ENCODE measurements around the gene PSMB5. TPM values are rescaled to one million over a fixed set of nuclear protein-coding genes. Genes with fewer than 3 reads are reported as not detected.

Gene PSMB5
- total and polyA plus RNA-seq, 2 donors: 71.0 to 93.4 TPM

DNA sequence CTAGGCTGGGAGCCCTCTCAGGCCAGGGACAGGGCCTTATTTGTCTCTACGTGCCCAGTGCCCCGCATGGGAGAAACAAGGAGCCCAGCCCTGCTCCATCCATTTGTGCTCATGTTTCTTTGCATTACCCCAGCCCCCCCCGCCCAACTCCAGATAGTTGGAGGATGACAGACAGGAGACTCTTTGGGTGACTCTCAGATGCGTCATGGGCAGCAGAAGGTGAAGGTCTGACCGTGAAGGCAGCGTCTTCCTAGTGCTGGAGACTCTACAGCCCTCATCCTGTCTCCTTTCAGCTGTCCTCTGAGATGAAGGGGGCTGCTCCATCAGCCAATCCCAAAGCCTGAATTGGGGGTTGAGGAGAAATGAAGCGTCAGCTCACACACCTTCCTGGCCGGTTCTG lies 7.0 kb upstream of the PSMB5 start:
- DNase-seq (ENCODE audit: low read depth in 6 of 9, low spot score in 9 of 9): no peak
- Histone ChIP-seq H3K9me3 (ENCODE audit: control insufficient read depth in 2 of 2, insufficient read depth in 1 of 2, low read length in 1 of 2) (no peaks in the 10 kb centered on the region), H3K27me3 (ENCODE audit: control insufficient read depth in 2 of 2, insufficient read depth in 1 of 2, low read length in 1 of 2) (no peaks in the 10 kb centered on the region), H3K4me3 (ENCODE audit: low read length in 2 of 2) (no peak overlapping the region), H3K4me1 (ENCODE audit: control insufficient read depth in 2 of 2, insufficient read depth in 2 of 2, low read length in 2 of 2) (no peaks in the 10 kb centered on the region), H3K36me3 (ENCODE audit: control insufficient read depth in 2 of 2, insufficient read depth in 2 of 2, low read length in 1 of 2) (no peaks in the 10 kb centered on the region), H3K27ac (ENCODE audit: low read depth in 1 of 2, low read length in 1 of 2) (peak overlapping the region in 1 of 2 donors; percentile 7)
- 88% methylated on average over 8 of the region's 8 CpGs for WGBS

DNA sequence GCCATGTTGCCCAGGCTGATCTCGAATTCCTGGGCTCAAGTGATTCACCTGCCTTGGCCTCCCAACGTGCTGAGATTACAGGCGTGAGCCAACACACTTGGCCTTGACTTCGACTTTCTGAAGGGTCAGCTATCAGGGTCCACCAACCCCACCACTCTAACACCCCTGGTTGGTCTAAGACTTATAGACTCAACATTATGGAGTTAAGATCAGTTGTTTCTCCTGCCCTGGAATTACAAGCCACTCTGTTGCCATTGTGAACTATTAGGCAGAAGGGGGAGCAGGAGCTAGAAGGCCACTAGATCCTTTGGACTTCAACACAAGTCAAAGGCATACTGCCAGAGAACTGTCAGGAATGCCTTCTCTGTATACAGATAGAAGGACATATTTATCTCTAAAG lies 5.4 kb upstream of the PSMB5 start:
- Histone ChIP-seq H3K36me3 (ENCODE audit: control insufficient read depth in 2 of 2, insufficient read depth in 2 of 2, low read length in 1 of 2) (no peaks in the 10 kb centered on the region), H3K4me3 (ENCODE audit: low read length in 2 of 2) (no peak overlapping the region), H3K4me1 (ENCODE audit: control insufficient read depth in 2 of 2, insufficient read depth in 2 of 2, low read length in 2 of 2) (peaks cover 0 to 1% of the 10 kb centered on the region in 2 donors), H3K9me3 (ENCODE audit: control insufficient read depth in 2 of 2, insufficient read depth in 1 of 2, low read length in 1 of 2) (no peaks in the 10 kb centered on the region), H3K27ac (ENCODE audit: low read depth in 1 of 2, low read length in 1 of 2) (no peak overlapping the region), H3K27me3 (ENCODE audit: control insufficient read depth in 2 of 2, insufficient read depth in 1 of 2, low read length in 1 of 2) (no peaks in the 10 kb centered on the region)
- 97% methylated on average over 4 of the region's 4 CpGs for WGBS
- DNase-seq (ENCODE audit: low read depth in 6 of 9, low spot score in 9 of 9): no peak

DNA sequence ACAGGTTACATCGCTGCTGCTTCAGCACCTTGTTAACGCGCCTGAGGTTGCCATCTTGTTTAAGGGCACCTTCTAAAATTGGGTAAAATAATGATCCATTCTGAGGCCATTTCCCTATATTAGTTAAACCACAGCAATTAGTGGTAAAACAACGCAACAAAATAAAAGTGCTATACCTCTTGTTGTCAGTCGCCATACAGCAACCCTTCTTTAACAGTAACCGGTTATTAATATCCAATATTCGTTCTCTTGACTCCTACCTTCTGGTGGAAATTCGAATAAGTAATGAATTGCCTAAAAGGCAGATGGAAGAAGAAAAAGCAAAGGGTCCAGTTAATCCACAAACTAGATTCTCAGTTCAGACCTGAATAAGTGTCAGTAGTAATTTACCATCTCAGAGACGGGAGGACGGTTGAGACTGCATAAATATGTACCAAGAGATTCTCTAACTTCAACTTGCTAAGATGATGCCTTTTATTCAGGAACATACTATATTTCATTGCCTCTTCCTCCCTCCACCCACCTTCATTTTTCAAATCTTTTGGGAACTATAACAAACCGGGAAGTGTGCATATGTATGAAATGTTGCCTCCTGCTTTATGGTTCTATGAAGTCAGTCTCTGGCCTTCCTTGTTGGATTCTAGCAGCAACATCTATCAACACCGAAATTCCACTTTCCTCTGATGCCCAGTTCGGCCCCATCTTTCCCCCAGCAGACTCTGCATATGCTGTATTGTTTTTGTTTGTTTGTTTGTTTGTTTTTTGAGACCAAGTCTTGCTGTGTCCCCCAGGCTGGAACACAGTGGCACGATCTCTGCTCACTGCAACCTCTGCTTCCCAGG lies 824 bp upstream of the PSMB5 start:
- peaks cover 12 to 13% of the 10 kb centered on the region in 2 donors for H3K4me1 ChIP-seq (ENCODE audit: control insufficient read depth in 2 of 2, insufficient read depth in 2 of 2, low read length in 2 of 2)
- peak overlapping the region; percentile 82 to 90 for H3K4me3 ChIP-seq (ENCODE audit: low read length in 2 of 2)
- no peak for DNase-seq (ENCODE audit: low read depth in 6 of 9, low spot score in 9 of 9)
- no peaks in the 10 kb centered on the region for H3K27me3 ChIP-seq (ENCODE audit: control insufficient read depth in 2 of 2, insufficient read depth in 1 of 2, low read length in 1 of 2)
- H3K27ac ChIP-seq (ENCODE audit: low read depth in 1 of 2, low read length in 1 of 2): peak overlapping the region; percentile 95
- H3K9me3 ChIP-seq (ENCODE audit: control insufficient read depth in 2 of 2, insufficient read depth in 1 of 2, low read length in 1 of 2): no peaks in the 10 kb centered on the region
- WGBS: 77% methylated on average over 14 of the region's 14 CpGs
- peaks cover 20 to 29% of the 10 kb centered on the region in 2 donors for H3K36me3 ChIP-seq (ENCODE audit: control insufficient read depth in 2 of 2, insufficient read depth in 2 of 2, low read length in 1 of 2)

DNA sequence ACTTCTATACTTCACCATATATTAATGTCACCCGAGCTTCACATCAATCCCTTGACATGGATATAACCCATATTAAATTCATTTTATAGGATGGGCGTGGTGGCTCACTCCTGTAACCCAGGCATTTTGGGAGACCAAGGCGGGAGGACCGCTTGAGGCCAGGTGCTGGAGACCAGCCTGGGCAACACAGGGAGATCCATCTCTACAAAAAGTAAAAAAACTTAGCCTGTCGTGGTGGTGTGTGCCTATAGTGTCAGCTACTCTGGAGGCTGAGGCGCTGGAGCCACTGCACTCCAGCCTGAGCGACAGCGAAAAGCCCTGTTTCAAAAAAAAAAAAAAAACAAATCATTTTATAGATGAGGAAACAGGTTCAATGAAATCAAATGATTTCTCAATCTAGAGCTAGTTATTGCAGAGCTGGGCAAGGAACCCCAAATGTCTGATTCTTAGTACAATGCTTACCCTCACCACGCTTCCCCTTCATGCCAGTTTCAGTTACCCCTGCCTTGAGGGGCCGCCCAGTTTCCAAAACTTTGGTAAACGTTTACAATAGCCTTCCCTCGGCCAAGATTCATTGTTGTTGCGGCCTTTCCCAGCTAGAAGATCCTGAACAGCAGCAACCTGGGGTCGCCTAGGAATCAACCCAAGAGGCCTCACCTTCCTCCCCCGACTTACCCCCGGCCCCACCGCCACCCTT lies 751 bp downstream of the PSMB5 start:
- H3K27ac ChIP-seq (ENCODE audit: low read depth in 1 of 2, low read length in 1 of 2): peak overlapping the region; percentile 95
- H3K4me1 ChIP-seq (ENCODE audit: control insufficient read depth in 2 of 2, insufficient read depth in 2 of 2, low read length in 2 of 2): peaks cover 12 to 16% of the 10 kb centered on the region in 2 donors
- H3K4me3 ChIP-seq (ENCODE audit: low read length in 2 of 2): peak overlapping the region; percentile 82 to 90
- 49% methylated on average over 17 of the region's 17 CpGs for WGBS
- no peaks in the 10 kb centered on the region for H3K27me3 ChIP-seq (ENCODE audit: control insufficient read depth in 2 of 2, insufficient read depth in 1 of 2, low read length in 1 of 2)
- H3K9me3 ChIP-seq (ENCODE audit: control insufficient read depth in 2 of 2, insufficient read depth in 1 of 2, low read length in 1 of 2): no peaks in the 10 kb centered on the region
- peaks cover 21 to 36% of the 10 kb centered on the region in 2 donors for H3K36me3 ChIP-seq (ENCODE audit: control insufficient read depth in 2 of 2, insufficient read depth in 2 of 2, low read length in 1 of 2)
- no peak for DNase-seq (ENCODE audit: low read depth in 6 of 9, low spot score in 9 of 9)

DNA sequence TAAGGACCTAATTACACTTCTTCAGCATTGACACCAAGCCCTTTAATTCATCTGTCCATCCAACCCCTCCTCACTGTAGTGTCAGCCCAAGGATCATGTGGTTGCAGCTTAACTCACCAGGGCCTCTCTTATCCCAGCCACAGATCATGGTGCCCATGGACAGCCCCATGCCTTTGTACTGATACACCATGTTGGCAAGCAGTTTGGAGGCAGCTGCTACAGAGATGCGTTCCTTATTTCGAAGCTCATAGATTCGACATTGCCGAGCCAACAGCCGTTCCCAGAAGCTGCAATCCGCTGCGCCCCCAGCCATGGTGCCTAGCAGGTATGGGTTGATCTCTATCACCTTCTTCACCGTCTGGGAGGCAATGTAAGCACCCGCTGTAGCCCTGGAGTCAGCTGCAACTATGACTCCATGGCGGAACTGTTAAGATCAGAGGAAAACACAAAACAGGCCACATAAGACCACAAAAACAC lies 1.4 kb downstream of the PSMB5 start:
- Histone ChIP-seq H3K4me1 (ENCODE audit: control insufficient read depth in 2 of 2, insufficient read depth in 2 of 2, low read length in 2 of 2) (peaks cover 12 to 20% of the 10 kb centered on the region in 2 donors), H3K27me3 (ENCODE audit: control insufficient read depth in 2 of 2, insufficient read depth in 1 of 2, low read length in 1 of 2) (no peaks in the 10 kb centered on the region), H3K36me3 (ENCODE audit: control insufficient read depth in 2 of 2, insufficient read depth in 2 of 2, low read length in 1 of 2) (peaks cover 21 to 41% of the 10 kb centered on the region in 2 donors), H3K4me3 (ENCODE audit: low read length in 2 of 2) (no peak overlapping the region), H3K27ac (ENCODE audit: low read depth in 1 of 2, low read length in 1 of 2) (peak overlapping the region in 1 of 2 donors; percentile 15), H3K9me3 (ENCODE audit: control insufficient read depth in 2 of 2, insufficient read depth in 1 of 2, low read length in 1 of 2) (no peaks in the 10 kb centered on the region)
- no peak for DNase-seq (ENCODE audit: low read depth in 6 of 9, low spot score in 9 of 9)
- 91% methylated on average over 10 of the region's 10 CpGs for WGBS

DNA sequence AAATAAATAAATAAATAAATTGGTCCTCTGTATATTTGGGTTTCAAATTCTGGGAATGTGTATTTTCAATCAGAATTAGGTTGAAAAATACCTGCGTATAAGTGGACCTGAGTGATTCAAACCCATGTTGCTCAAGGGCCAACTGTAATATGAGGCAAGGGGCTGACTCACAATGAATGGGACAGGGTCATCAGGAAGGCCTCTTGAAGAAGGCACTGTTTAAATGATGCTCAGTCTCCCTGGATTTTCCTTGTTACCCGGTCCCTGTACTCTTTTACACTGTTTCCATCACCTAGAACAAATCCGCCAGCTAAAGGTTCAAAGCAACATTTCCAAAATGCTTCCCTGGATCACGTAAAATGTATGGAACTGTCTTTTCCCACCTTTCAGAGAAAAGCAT lies 3.8 kb downstream of the PSMB5 start:
- Histone ChIP-seq H3K9me3 (ENCODE audit: control insufficient read depth in 2 of 2, insufficient read depth in 1 of 2, low read length in 1 of 2) (no peaks in the 10 kb centered on the region), H3K4me1 (ENCODE audit: control insufficient read depth in 2 of 2, insufficient read depth in 2 of 2, low read length in 2 of 2) (peaks cover 12 to 20% of the 10 kb centered on the region in 2 donors), H3K27ac (ENCODE audit: low read depth in 1 of 2, low read length in 1 of 2) (no peak overlapping the region), H3K36me3 (ENCODE audit: control insufficient read depth in 2 of 2, insufficient read depth in 2 of 2, low read length in 1 of 2) (peaks cover 29 to 53% of the 10 kb centered on the region in 2 donors), H3K4me3 (ENCODE audit: low read length in 2 of 2) (no peak overlapping the region), H3K27me3 (ENCODE audit: control insufficient read depth in 2 of 2, insufficient read depth in 1 of 2, low read length in 1 of 2) (no peaks in the 10 kb centered on the region)
- DNase-seq (ENCODE audit: low read depth in 6 of 9, low spot score in 9 of 9): no peak
- WGBS: 99% methylated on average over 4 of the region's 4 CpGs

DNA sequence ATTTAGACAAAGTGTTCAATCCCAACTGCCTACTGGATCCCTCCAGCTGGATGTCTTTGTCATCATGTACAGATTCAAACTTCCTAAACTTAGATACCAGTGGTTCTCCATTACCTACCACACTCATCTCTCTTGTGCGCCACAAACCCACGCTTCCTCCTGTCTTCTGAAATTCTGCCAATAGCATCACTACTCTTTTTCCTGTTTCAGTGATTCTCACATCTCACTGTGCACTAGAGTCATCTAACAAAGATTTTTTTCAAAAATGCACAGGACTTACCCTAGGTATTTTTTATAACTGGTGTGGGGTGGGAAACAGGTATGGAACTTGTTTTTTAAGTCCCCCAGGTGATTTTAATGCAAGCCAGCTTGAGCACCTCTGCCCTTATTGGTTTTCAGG lies 5.9 kb downstream of the PSMB5 start:
- Histone ChIP-seq H3K36me3 (ENCODE audit: control insufficient read depth in 2 of 2, insufficient read depth in 2 of 2, low read length in 1 of 2) (peaks cover 39 to 68% of the 10 kb centered on the region in 2 donors), H3K4me1 (ENCODE audit: control insufficient read depth in 2 of 2, insufficient read depth in 2 of 2, low read length in 2 of 2) (peaks cover 8 to 15% of the 10 kb centered on the region in 2 donors), H3K27me3 (ENCODE audit: control insufficient read depth in 2 of 2, insufficient read depth in 1 of 2, low read length in 1 of 2) (no peaks in the 10 kb centered on the region), H3K27ac (ENCODE audit: low read depth in 1 of 2, low read length in 1 of 2) (peak overlapping the region; percentile 62 to 71), H3K4me3 (ENCODE audit: low read length in 2 of 2) (no peak overlapping the region), H3K9me3 (ENCODE audit: control insufficient read depth in 2 of 2, insufficient read depth in 1 of 2, low read length in 1 of 2) (no peaks in the 10 kb centered on the region)
- DNase-seq (ENCODE audit: low read depth in 6 of 9, low spot score in 9 of 9): peak in 1 of 9 donors; percentile 63
- 63% methylated on average over 2 of the region's 2 CpGs for WGBS

DNA sequence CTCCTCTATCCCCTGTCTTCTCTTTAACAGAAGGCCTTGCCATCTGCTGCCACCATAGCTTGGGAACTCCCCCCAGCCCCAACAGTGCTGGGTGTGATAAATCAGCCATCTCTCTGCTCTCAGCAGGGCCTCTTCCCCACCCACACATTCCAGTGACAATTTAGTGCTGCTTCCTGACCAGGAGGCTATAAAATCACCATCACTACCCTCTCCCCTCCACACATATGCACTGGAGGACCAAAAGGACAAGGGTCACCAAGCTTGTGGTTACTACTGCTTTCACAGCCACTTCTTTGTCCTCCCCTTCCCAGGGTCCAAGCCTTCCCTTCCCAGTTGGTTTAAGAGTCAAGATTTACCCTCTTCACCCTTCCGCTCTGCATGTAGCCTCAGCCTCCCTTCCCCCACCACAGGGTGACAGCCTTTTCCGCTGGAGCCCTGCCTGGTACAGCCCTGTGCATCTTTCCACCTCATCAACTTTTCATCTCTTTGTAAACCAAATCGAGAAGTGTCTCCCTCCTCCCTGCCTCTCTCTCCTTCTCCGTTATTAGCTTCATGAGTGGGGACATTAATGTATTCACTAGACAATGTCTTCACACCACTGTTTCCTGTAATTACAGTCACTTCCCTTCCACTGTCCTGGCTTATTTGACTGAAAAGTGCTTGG lies 9.4 kb downstream of the PSMB5 start:
- Histone ChIP-seq H3K9me3 (ENCODE audit: control insufficient read depth in 2 of 2, insufficient read depth in 1 of 2, low read length in 1 of 2) (no peaks in the 10 kb centered on the region), H3K27ac (ENCODE audit: low read depth in 1 of 2, low read length in 1 of 2) (no peak overlapping the region), H3K4me3 (ENCODE audit: low read length in 2 of 2) (no peak overlapping the region), H3K36me3 (ENCODE audit: control insufficient read depth in 2 of 2, insufficient read depth in 2 of 2, low read length in 1 of 2) (peaks cover 18 to 36% of the 10 kb centered on the region in 2 donors), H3K27me3 (ENCODE audit: control insufficient read depth in 2 of 2, insufficient read depth in 1 of 2, low read length in 1 of 2) (no peaks in the 10 kb centered on the region), H3K4me1 (ENCODE audit: control insufficient read depth in 2 of 2, insufficient read depth in 2 of 2, low read length in 2 of 2) (peaks cover 0 to 16% of the 10 kb centered on the region in 2 donors)
- no peak for DNase-seq (ENCODE audit: low read depth in 6 of 9, low spot score in 9 of 9)
- 91% methylated on average over 4 of the region's 4 CpGs for WGBS

Data from thymus (tissue), 11 donors.